Caki2 (cell line): Measurements from ENCODE around the gene DPEP3. TPM values are rescaled to one million over a fixed set of nuclear protein-coding genes. Genes with fewer than 3 reads are reported as not detected.
"Not testable (repeated sequence)": the region's sequence is repeated elsewhere in the genome, so short reads cannot be mapped to it uniquely, and the experiment has no call there.

ENCODE experiments used
- DNase-seq: peaks from one replicate; pipeline ENCODE4 v3.0.0-alpha.2; 2015; ENCODE audit warnings: low read depth
- in situ Hi-C: cut with HindIII; loops from 2 replicates; pipeline ENCODE4 v1.10.0; 2016; ENCODE audit warnings: low sequenced_read_pairs, low pct_unique_long_range_greater_than_20kb, mixed read lengths
- total RNA-seq: library from RNA; depleted of rRNA; stranded (reverse); fragments of >200 nt; shearing (Covaris generic); gene quantifications from 2 replicates; pipeline ENCODE4 v1.2.3, GENCODE V29; 2014; ENCODE audit warnings: low replicate concordance; rRNA removed

The DPEP3 gene, protein sequence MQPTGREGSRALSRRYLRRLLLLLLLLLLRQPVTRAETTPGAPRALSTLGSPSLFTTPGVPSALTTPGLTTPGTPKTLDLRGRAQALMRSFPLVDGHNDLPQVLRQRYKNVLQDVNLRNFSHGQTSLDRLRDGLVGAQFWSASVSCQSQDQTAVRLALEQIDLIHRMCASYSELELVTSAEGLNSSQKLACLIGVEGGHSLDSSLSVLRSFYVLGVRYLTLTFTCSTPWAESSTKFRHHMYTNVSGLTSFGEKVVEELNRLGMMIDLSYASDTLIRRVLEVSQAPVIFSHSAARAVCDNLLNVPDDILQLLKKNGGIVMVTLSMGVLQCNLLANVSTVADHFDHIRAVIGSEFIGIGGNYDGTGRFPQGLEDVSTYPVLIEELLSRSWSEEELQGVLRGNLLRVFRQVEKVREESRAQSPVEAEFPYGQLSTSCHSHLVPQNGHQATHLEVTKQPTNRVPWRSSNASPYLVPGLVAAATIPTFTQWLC
- total RNA-seq: not detected in 2 replicates

- no peak for DNase-seq
- in situ Hi-C loops: no loop called here
These were observed at the start of gene DPEP3 for GRCh38 chr16:67979955-67980678. Gene DPEP3 (minus strand): TSS chr16:67980499. CDS start chr16:67980380, 119 bp downstream.

- in situ Hi-C loops: no loop called here
- no peak for DNase-seq
These were observed 48.7 kb upstream of the DPEP3 start for GRCh38 chr16:68028996-68029395.

- in situ Hi-C loops: no loop called here
- DNase-seq: peak; percentile 84
These were observed 42.6 kb upstream of the DPEP3 start, which contains the start of the genes DDX28 and DUS2 for GRCh38 chr16:68022728-68023537. Gene DDX28 (minus strand): TSS chr16:68023232. CDS start chr16:68023202, 30 bp downstream. Gene DUS2 (plus strand): TSS chr16:68023284. CDS start chr16:68038024, 14,740 bp downstream.

GRCh38 chr16:68022278-68022727 is 42.0 kb upstream of the DPEP3 start:
- in situ Hi-C loops: no loop called here
- no peak for DNase-seq

GRCh38 chr16:68021490-68021889 is 41.2 kb upstream of the DPEP3 start:
- DNase-seq: no peak
- in situ Hi-C loops: no loop called here

DNA sequence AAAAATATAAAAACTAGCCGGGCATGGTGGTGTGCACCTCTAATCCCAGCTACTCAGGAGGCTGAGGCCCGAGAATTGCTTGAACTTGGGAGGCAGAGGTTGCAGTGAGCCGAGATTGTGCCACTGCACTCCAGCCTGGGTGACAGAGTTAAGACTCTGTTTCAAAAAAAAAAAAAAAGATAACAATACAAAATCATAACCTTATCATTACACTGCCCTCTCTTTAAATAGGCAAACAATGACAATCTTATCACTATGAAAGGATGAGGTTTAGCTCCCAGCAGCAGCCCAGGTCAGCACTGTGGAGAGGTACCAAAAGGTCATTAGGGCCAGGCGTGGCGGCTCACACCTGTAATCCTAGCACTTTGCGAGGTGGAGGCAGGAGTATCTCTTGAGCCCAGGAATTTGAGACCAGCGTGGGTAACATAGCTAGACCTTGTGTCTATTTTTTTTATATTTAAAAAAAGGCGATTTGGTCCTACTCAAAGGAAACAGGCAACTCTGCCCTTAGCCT is 38.9 kb upstream of the DPEP3 start:
- in situ Hi-C loops: no loop called here
- no peak for DNase-seq

DNA sequence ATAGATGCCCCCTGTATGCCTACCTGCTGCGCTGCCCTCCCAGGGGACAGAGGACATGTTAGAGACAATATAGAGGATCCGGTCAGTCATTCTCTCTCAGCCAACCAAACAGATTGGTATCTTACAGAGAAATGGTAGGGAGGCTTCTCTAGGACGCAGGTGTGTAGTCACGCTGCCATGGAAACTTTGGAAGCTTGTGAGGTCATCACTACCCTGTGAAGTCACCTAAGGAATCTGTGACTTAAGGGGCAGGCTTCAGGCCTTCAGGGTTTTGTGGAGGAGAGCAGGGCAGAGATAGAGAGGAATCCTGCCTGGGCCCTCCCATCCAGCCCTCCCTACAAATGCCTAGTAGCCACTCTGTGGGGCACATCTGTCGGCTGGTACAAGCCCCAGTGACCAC is 35.4 kb upstream of the DPEP3 start, which contains the start of gene DPEP2NB:
Gene DPEP2NB, minus strand, starts transcription at position 231 of the 400 bp plus-strand sequence. Its CDS starts 141 bp downstream, at position 90.
- in situ Hi-C loops: no loop called here
- DNase-seq: no peak

DNA sequence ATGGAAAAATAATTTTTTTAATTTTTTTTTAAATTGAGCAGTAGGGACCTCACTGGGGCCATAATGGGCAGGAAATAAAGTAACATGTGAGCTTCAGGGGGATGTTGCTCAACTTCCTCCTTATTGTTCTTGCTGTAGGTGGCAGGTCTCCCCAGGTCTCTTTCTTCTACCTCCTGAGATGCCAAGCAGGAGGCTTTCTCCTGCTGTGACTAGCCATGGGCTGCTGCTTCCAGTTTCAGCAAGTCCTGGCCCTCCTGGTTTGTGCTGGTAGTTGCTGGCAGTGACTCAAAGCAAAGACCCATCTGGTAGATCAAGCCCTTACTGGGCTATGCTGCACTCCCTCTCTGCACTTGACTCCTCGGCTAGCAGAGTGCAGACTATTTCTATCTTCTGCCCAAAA is 33.1 kb upstream of the DPEP3 start:
- no peak for DNase-seq
- in situ Hi-C loops: no loop called here

DNA sequence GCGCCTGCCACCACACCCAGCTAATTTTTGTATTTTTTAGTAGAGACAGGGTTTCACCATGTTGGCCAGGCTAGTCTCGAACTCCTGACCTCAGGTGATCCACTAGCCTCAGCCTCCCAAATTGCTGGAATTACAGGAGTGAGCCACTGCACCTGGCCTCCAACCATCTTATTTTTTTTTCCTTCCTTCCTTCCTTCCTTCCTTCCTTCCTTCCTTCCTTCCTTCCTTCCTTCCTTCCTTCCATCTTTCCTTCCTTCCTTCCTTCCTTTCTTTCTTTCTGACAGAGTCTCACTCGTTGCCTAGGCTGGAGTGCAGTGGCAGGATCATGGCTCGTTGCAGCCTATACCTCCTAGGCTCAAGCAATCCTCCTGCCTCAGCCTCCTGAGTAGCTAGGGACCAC is 29.6 kb upstream of the DPEP3 start:
- DNase-seq, in situ Hi-C loops: not testable (repeated sequence)

- in situ Hi-C loops: no loop called here
- no peak for DNase-seq
These were observed 28.9 kb upstream of the DPEP3 start for GRCh38 chr16:68009157-68009735.

GRCh38 chr16:68005786-68006286 is 25.5 kb upstream of the DPEP3 start:
- in situ Hi-C loops: no loop called here

GRCh38 chr16:68005211-68005610 is 24.9 kb upstream of the DPEP3 start:
- no peak for DNase-seq
- in situ Hi-C loops: no loop called here

More at GRCh38 chr16:68005786-68006286, 25.5 kb upstream of the DPEP3 start:
- DNase-seq: no peak

DNA sequence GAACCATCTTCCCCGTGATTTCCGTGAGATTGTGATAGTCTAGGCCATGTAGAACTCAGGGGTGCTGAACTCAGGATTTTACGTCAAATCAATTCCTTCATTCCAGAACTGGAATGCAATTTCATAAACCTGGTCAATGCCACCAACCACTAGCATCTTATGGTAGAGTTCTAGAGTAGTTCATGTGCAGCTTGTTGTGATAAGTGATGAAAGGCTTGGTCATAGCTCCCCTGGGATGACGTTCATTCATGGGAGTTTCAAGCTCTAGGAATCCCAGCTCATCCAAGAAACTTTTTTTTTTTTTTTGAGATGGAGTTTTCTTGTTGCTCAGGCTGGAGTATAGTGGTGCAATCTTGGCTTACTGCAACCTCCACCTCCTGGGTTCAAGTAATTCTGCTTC is 22.7 kb upstream of the DPEP3 start:
- DNase-seq: no peak
- in situ Hi-C loops: no loop called here

DNA sequence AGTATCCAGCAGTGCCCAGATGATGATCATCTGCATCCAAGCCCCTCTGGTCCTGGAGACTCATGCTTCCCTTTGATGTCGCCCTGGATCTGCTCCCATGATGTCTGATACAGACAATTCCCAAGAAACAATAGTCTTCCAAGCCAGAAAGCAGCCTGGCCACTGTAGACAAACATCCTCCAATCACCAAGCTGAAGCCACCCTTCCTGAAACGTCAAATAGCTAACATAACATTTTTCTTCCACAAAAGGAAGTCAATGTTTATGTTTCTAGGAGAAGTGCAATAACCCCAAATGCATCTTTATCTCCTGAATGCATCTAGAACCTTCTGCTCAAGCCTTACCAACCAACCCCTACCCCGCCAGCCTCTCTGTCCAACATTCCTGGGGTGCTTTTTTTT is 20.2 kb upstream of the DPEP3 start:
- DNase-seq: no peak
- in situ Hi-C loops: no loop called here

DNA sequence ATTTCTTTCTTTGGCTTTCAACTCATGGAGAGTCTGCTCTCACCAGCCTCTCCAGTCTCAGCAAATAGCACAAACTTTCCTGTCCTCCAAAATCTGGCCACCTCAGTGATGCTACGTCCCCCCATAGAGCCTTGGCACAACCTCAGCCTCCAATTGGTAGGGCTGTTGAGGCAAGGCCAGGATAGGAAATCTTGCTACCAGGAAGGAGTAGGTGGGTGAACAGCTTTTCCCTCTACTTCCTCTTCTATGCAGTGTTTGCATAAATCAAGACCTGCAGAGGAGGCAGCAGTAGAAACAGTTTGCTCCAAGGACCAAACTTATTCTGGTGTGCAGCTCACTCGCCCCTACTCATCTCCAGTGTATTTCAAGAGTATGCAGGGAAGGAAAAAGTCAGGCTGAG is 19.7 kb upstream of the DPEP3 start:
- in situ Hi-C loops: no loop called here
- DNase-seq: no peak

- DNase-seq, in situ Hi-C loops: not testable (repeated sequence)
These were observed 18.7 kb upstream of the DPEP3 start, which contains the start of gene DPEP2 for GRCh38 chr16:67998779-67999688. Gene DPEP2 (minus strand): TSS chr16:67999484. CDS start chr16:67993212, 6,272 bp downstream.
